Osteoblast (primary cell): ENCODE results near the gene KIAA0825. TPM values are rescaled to one million over a fixed set of nuclear protein-coding genes. Genes with fewer than 3 reads are reported as not detected.

Experiments
- DNase-seq: peaks from one replicate; pipeline ENCODE4 v3.0.0; 2011; ENCODE audit warnings: low spot score, mixed read lengths; ENCODE audit not compliant: insufficient read length; ENCODE audit errors: missing footprints
- H2AFZ ChIP-seq: 2 replicates; pipeline ENCODE4 v1.6.0; 2011; ENCODE audit warnings: mild to moderate bottlenecking, low read length
- H3K27ac ChIP-seq: 2 replicates; pipeline ENCODE4 v1.5.1; 2011; ENCODE audit warnings: mild to moderate bottlenecking, low read depth, low read length, moderate library complexity
- H3K27me3 ChIP-seq: 2 replicates; pipeline ENCODE4 v1.6.0; 2012; ENCODE audit warnings: mild to moderate bottlenecking, control low read depth, inconsistent platforms, low read length, moderate library complexity; ENCODE audit not compliant: insufficient read depth
- H3K36me3 ChIP-seq: 2 replicates; pipeline ENCODE4 v1.5.1; 2011; ENCODE audit warnings: mild to moderate bottlenecking, low read length, control low read depth, moderate library complexity; ENCODE audit not compliant: insufficient read depth
- H3K4me1 ChIP-seq: 2 replicates; pipeline ENCODE4 v1.5.1; 2011; ENCODE audit warnings: mild to moderate bottlenecking, low read length, control low read depth, moderate library complexity; ENCODE audit not compliant: insufficient read depth
- H3K4me2 ChIP-seq: 2 replicates; pipeline ENCODE4 v1.6.0; 2011; ENCODE audit warnings: mild to moderate bottlenecking, low read length; ENCODE audit not compliant: insufficient read depth
- H3K4me3 ChIP-seq: fragments of 200-600 bp; sonication (generic); 3 replicates; pipeline ENCODE4 v1.5.1; 2012; ENCODE audit warnings: mild to moderate bottlenecking, low read length, inconsistent platforms; ENCODE audit not compliant: insufficient read depth
- H3K79me2 ChIP-seq: 2 replicates; pipeline ENCODE4 v1.6.0; 2012; ENCODE audit warnings: mild to moderate bottlenecking, low read length, control low read depth, inconsistent platforms; ENCODE audit not compliant: insufficient read depth
- H3K9me3 ChIP-seq: 2 replicates; pipeline ENCODE4 v1.5.1; 2011; ENCODE audit warnings: low read depth, low read length, control low read depth
- H4K20me1 ChIP-seq: 2 replicates; pipeline ENCODE4 v1.6.0; 2012; ENCODE audit warnings: mild to moderate bottlenecking, low read length, control low read depth; ENCODE audit not compliant: insufficient read depth
- total RNA-seq: library from RNA; depleted of rRNA; stranded (reverse); fragments of >200 nt; gene quantifications from 2 replicates; pipeline ENCODE4 v1.2.3, GENCODE V29; 2012
- TF ChIP-seq, protein P1 (sequence below): IDR thresholded peaks from 2 replicates; pipeline ENCODE4 v1.5.1; 2011; ENCODE audit warnings: mild to moderate bottlenecking, low read depth, low read length, moderate library complexity; ENCODE audit errors: extremely low read depth

The KIAA0825 gene
- total RNA-seq, 1 donor, result 8.0 TPM

DNA sequence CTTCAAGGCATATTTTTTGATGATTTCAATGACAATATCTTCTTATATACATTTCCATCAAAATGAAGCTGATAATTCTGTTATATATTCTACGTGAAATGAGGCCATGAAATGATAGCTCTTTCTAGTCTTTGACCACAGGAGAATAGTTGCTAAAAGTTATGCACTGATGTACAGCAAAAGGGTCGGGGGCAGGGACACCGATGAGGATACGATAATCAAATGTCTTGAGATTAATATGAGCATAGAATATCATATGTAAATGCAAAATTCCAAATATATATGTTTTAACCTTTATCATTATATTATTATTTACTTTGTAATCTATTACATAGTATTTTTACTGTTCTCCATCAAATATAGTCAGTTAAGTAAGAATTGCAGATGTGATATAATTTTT, 264.8 kb downstream of the KIAA0825 start:
- no peak overlapping the region for H3K4me2 ChIP-seq
- no peaks in the 10 kb centered on the region for H3K79me2 ChIP-seq
- H3K4me1 ChIP-seq, result no peaks in the 10 kb centered on the region
- H4K20me1 ChIP-seq, result no peaks in the 10 kb centered on the region
- no peaks in the 10 kb centered on the region for H3K9me3 ChIP-seq
- H3K36me3 ChIP-seq, result no peaks in the 10 kb centered on the region
- no peak overlapping the region for H2AFZ ChIP-seq
- no peaks in the 10 kb centered on the region for H3K27me3 ChIP-seq
- no peak overlapping the region for H3K27ac ChIP-seq
- no peak overlapping the region for H3K4me3 ChIP-seq
- DNase-seq, result no peak
- TF ChIP-seq, protein P1, sequence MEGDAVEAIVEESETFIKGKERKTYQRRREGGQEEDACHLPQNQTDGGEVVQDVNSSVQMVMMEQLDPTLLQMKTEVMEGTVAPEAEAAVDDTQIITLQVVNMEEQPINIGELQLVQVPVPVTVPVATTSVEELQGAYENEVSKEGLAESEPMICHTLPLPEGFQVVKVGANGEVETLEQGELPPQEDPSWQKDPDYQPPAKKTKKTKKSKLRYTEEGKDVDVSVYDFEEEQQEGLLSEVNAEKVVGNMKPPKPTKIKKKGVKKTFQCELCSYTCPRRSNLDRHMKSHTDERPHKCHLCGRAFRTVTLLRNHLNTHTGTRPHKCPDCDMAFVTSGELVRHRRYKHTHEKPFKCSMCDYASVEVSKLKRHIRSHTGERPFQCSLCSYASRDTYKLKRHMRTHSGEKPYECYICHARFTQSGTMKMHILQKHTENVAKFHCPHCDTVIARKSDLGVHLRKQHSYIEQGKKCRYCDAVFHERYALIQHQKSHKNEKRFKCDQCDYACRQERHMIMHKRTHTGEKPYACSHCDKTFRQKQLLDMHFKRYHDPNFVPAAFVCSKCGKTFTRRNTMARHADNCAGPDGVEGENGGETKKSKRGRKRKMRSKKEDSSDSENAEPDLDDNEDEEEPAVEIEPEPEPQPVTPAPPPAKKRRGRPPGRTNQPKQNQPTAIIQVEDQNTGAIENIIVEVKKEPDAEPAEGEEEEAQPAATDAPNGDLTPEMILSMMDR, result no peak

DNA sequence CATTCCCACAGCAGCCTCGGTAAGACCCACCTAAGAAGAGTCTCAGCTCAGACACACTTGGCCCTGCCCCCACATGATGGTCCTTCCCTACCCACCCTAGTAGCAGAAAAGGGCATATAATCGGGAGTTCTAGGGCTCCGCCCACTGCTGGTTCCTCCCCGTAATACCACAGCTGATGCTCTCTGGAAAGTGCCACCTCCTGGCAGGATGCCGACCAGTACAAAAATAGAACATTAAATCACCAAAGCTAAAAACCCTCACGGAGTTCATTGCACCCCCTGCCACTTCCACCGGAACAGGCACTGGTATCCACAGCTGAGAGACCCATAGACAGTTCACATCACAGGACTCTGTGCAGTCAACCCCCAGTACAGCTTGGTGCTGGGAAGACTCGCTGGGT, 271.3 kb downstream of the KIAA0825 start:
- no peak overlapping the region for H3K4me3 ChIP-seq
- DNase-seq, result no peak
- TF ChIP-seq, protein P1, result no peak
- no peaks in the 10 kb centered on the region for H3K4me1 ChIP-seq
- H2AFZ ChIP-seq, result no peak overlapping the region
- no peaks in the 10 kb centered on the region for H3K79me2 ChIP-seq
- H3K9me3 ChIP-seq, result no peaks in the 10 kb centered on the region
- H3K27ac ChIP-seq, result no peak overlapping the region
- H3K36me3 ChIP-seq, result no peaks in the 10 kb centered on the region
- H4K20me1 ChIP-seq, result no peaks in the 10 kb centered on the region
- no peak overlapping the region for H3K4me2 ChIP-seq
- no peaks in the 10 kb centered on the region for H3K27me3 ChIP-seq

DNA sequence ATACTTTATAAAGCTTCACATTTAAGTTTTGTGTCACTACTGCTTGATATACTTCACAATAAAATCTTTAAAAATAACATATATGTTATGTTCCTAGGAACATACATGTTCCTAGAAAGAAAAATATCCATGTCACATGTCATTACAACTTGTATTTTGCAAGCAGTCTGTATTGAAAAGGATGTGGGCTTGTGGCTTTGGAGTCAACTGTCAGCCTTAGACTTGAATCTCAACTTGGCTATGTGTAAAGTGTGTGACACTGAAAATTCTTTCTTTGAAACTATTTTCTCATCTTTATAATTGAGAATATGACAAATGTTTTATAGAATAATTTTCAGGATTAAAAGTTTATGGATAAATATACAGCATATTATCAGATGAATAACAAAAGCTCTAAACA, 273.1 kb downstream of the KIAA0825 start:
- Histone ChIP-seq H3K27me3 (no peaks in the 10 kb centered on the region), H3K27ac (no peak overlapping the region), H2AFZ (no peak overlapping the region), H3K9me3 (no peaks in the 10 kb centered on the region), H3K79me2 (no peaks in the 10 kb centered on the region), H3K36me3 (no peaks in the 10 kb centered on the region), H4K20me1 (no peaks in the 10 kb centered on the region), H3K4me2 (no peak overlapping the region), H3K4me3 (no peak overlapping the region), H3K4me1 (no peaks in the 10 kb centered on the region)
- DNase-seq, result no peak
- TF ChIP-seq, protein P1, result no peak

DNA sequence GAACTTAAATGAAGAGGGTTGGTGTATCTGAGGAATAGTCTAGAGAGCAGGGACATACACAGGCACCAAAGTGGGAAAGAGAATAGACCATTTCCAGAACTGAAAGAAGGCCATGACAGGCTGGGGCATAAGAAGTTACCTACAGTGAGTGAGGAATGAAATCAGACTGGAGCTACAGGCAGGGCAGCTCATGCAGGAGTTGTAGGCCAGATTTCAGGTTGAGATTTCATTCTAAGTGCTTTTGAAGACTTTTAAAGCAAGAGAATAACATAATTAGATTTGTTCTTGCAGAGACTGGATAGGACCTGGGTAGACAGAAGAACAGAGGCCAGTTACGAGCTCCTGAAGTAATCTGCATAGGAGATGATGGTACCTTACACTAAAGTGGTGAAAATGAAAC, 280.8 kb downstream of the KIAA0825 start:
- H3K9me3 ChIP-seq, result no peaks in the 10 kb centered on the region
- H2AFZ ChIP-seq, result no peak overlapping the region
- H3K4me3 ChIP-seq, result no peak overlapping the region
- H3K27ac ChIP-seq, result no peak overlapping the region
- H4K20me1 ChIP-seq, result no peaks in the 10 kb centered on the region
- no peaks in the 10 kb centered on the region for H3K36me3 ChIP-seq
- H3K27me3 ChIP-seq, result no peaks in the 10 kb centered on the region
- no peak overlapping the region for H3K4me2 ChIP-seq
- no peaks in the 10 kb centered on the region for H3K4me1 ChIP-seq
- TF ChIP-seq, protein P1, result no peak
- DNase-seq, result no peak
- no peaks in the 10 kb centered on the region for H3K79me2 ChIP-seq
